ENCODE results near the gene FBXO27.

GRCh38 chr19:39014037-39014436 is 18.3 kb downstream of the FBXO27 start:
- no peak for TF ChIP-seq CTCF (IDR thresholded peaks at IDR 0.05)
- TF ChIP-seq POLR2A (IDR thresholded peaks at IDR 0.05): no peak

All from gastroesophageal sphincter (tissue), 3 donors.